Endothelial cell (in vitro differentiated cells): ENCODE results near the gene OR8G1. TPM values are rescaled to one million over a fixed set of nuclear protein-coding genes. Genes with fewer than 3 reads are reported as not detected.

Experiments used
- DNase-seq: peaks from one replicate; pipeline ENCODE4 v3.0.0; 2021; ENCODE audit warnings: low spot score
- H3K27ac Mint-ChIP-seq: one replicate; pipeline ENCODE4 v1.8.0; 2021; ENCODE audit warnings: mixed read lengths, inconsistent platforms; ENCODE audit not compliant: unreplicated experiment
- H3K27me3 Mint-ChIP-seq: one replicate; pipeline ENCODE4 v1.8.0; 2021; ENCODE audit warnings: mild to moderate bottlenecking, moderate library complexity, mixed read lengths, inconsistent platforms; ENCODE audit not compliant: unreplicated experiment
- H3K36me3 Mint-ChIP-seq: one replicate; pipeline ENCODE4 v1.8.0; 2021; ENCODE audit warnings: mild to moderate bottlenecking, low read depth, mixed read lengths, inconsistent platforms; ENCODE audit not compliant: unreplicated experiment
- H3K4me1 Mint-ChIP-seq: one replicate; pipeline ENCODE4 v1.8.0; 2021; ENCODE audit warnings: mild to moderate bottlenecking, mixed read lengths, inconsistent platforms; ENCODE audit not compliant: unreplicated experiment
- H3K4me3 Mint-ChIP-seq: one replicate; pipeline ENCODE4 v1.8.0; 2021; ENCODE audit warnings: mild to moderate bottlenecking, mixed read lengths, inconsistent platforms; ENCODE audit not compliant: unreplicated experiment
- H3K9me3 Mint-ChIP-seq: one replicate; pipeline ENCODE4 v1.8.0; 2021; ENCODE audit warnings: mixed read lengths, inconsistent platforms; ENCODE audit not compliant: unreplicated experiment
- CTCF ChIP-seq: fragments of 200-600 bp; sonication (generic); IDR thresholded peaks from one replicate; pipeline ENCODE4 v1.5.0; 2021; ENCODE audit warnings: antibody characterized with exemption; ENCODE audit not compliant: unreplicated experiment
- total RNA-seq: library from RNA; stranded (reverse); fragmentation: NEBNext Ultra II Directional; extraction: Animal tissue kit (Norgen Biotek cat#: 25700); gene quantifications from one replicate; pipeline ENCODE4 v1.2.1, GENCODE V29; 2021; ENCODE audit not compliant: unreplicated experiment

OR8G1 gene
- total RNA-seq, 1 donor from 2014 or later, result 0.13 TPM

DNA sequence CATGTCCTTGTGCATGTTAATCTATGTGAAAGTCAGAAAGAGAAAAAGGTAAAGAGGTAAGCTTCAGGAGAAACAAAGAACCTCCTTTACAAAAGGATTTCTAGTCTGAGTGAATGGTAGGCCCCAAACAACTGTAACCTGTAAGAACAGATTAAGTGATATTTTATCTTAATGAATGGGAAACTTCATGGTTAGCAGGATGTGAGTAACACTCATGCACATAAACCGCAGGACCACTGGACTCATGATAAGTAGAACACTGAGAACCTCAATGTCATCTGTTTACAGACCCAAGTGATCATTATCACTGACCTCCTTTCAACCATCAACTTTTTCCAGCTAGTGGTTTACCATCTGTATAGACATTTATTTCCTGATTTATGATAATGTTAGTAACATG lies 35.2 kb downstream of the OR8G1 start:
- DNase-seq, result no peak
- Mint-ChIP-seq H3K27me3 (no peaks in the 10 kb centered on the region), H3K4me3 (no peak overlapping the region), H3K4me1 (peaks cover 1% of the 10 kb centered on the region), H3K9me3 (no peaks in the 10 kb centered on the region), H3K36me3 (no peaks in the 10 kb centered on the region), H3K27ac (no peak overlapping the region)
- TF ChIP-seq CTCF, result no peak

GRCh38 chr11:124277207-124277606 lies 36.3 kb downstream of the OR8G1 start:
- Mint-ChIP-seq H3K4me1 (no peaks in the 10 kb centered on the region), H3K4me3 (no peak overlapping the region), H3K36me3 (no peaks in the 10 kb centered on the region), H3K27ac (no peak overlapping the region), H3K27me3 (no peaks in the 10 kb centered on the region), H3K9me3 (no peaks in the 10 kb centered on the region)
- no peak for TF ChIP-seq CTCF
- no peak for DNase-seq

GRCh38 chr11:124277804-124278203 lies 36.9 kb downstream of the OR8G1 start:
- no peak overlapping the region for H3K27ac Mint-ChIP-seq
- no peaks in the 10 kb centered on the region for H3K36me3 Mint-ChIP-seq
- H3K4me1 Mint-ChIP-seq, result no peaks in the 10 kb centered on the region
- no peak for DNase-seq
- no peaks in the 10 kb centered on the region for H3K27me3 Mint-ChIP-seq
- TF ChIP-seq CTCF, result no peak
- H3K9me3 Mint-ChIP-seq, result no peaks in the 10 kb centered on the region
- no peak overlapping the region for H3K4me3 Mint-ChIP-seq

DNA sequence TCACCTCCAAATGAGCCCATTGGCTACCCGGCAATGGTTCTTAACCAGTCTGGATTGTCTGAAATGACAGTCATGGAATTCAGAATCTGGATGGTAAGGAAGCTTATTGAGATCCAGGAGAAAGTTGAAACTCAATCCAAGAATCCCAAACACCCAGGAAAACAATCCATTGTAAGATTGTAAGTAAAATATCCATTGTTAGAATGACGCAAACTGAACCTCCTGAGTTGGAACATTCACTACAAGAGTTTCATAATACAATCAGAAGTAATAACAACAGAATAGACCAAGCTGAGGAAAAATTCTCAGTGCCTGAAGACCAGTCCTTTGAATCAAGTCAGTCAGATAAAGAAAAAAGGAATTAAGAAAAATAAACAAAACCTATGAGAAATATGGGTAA lies 37.4 kb downstream of the OR8G1 start:
- no peak overlapping the region for H3K4me3 Mint-ChIP-seq
- no peaks in the 10 kb centered on the region for H3K27me3 Mint-ChIP-seq
- H3K4me1 Mint-ChIP-seq, result no peaks in the 10 kb centered on the region
- no peaks in the 10 kb centered on the region for H3K9me3 Mint-ChIP-seq
- no peak for DNase-seq
- H3K36me3 Mint-ChIP-seq, result no peaks in the 10 kb centered on the region
- no peak for TF ChIP-seq CTCF
- H3K27ac Mint-ChIP-seq, result no peak overlapping the region

- TF ChIP-seq CTCF, result no peak
- no peaks in the 10 kb centered on the region for H3K27me3 Mint-ChIP-seq
- DNase-seq, result no peak
- no peaks in the 10 kb centered on the region for H3K36me3 Mint-ChIP-seq
- no peaks in the 10 kb centered on the region for H3K9me3 Mint-ChIP-seq
- H3K4me3 Mint-ChIP-seq, result no peak overlapping the region
- no peaks in the 10 kb centered on the region for H3K4me1 Mint-ChIP-seq
- no peak overlapping the region for H3K27ac Mint-ChIP-seq
Observed at GRCh38 chr11:124285610-124286344, 44.9 kb downstream of the OR8G1 start.
